PC-9 (cell line): ENCODE results near the gene TMEM266.

Experiments used
- EZH2 ChIP-seq: fragments of 200-600 bp; sonication (generic); IDR thresholded peaks from 2 replicates; pipeline ENCODE4 v1.8.0; 2017; ENCODE audit warnings: antibody characterized with exemption, low read depth
- TF ChIP-seq, protein P1 (sequence below): fragments of 200-600 bp; sonication (generic); conservative IDR thresholded peaks from 2 replicates; pipeline ENCODE4 v1.6.1; 2017; ENCODE audit warnings: mixed run types, antibody characterized with exemption, mild to moderate bottlenecking, moderate library complexity

- TF ChIP-seq, protein P1, sequence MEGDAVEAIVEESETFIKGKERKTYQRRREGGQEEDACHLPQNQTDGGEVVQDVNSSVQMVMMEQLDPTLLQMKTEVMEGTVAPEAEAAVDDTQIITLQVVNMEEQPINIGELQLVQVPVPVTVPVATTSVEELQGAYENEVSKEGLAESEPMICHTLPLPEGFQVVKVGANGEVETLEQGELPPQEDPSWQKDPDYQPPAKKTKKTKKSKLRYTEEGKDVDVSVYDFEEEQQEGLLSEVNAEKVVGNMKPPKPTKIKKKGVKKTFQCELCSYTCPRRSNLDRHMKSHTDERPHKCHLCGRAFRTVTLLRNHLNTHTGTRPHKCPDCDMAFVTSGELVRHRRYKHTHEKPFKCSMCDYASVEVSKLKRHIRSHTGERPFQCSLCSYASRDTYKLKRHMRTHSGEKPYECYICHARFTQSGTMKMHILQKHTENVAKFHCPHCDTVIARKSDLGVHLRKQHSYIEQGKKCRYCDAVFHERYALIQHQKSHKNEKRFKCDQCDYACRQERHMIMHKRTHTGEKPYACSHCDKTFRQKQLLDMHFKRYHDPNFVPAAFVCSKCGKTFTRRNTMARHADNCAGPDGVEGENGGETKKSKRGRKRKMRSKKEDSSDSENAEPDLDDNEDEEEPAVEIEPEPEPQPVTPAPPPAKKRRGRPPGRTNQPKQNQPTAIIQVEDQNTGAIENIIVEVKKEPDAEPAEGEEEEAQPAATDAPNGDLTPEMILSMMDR, result no peak
- TF ChIP-seq EZH2, result no peak
Measured at GRCh38 chr15:76107169-76107568, 47.4 kb downstream of the TMEM266 start.
